Ascending aorta (tissue), 2 donors: Measurements from ENCODE around the gene KRABD2.
"Not testable (repeated sequence)": the region's sequence is repeated elsewhere in the genome, so short reads cannot be mapped to it uniquely, and the experiment has no call there.

Experiments
- DNase-seq, 2 donors: peaks; one replicate each; pipeline ENCODE4 v3.0.0-alpha.2; 2019; ENCODE audit warnings: low spot score in 2 of 2
- H3K27ac ChIP-seq, 2 donors: fragments of 200-600 bp; sonication (generic); one replicate each; pipeline ENCODE4 v1.5.1; 2016 to 2017; ENCODE audit warnings: mild to moderate bottlenecking in 1 of 2
- H3K27me3 ChIP-seq: fragments of 200-600 bp; sonication (generic); one replicate; pipeline ENCODE4 v1.5.1; 2017
- H3K36me3 ChIP-seq, 2 donors: fragments of 200-600 bp; sonication (generic); one replicate each; pipeline ENCODE4 v1.5.1; 2016
- H3K4me1 ChIP-seq, 2 donors: fragments of 200-600 bp; sonication (generic); one replicate each; pipeline ENCODE4 v1.5.1; 2016 to 2017; ENCODE audit warnings: mild to moderate bottlenecking in 1 of 2
- H3K4me3 ChIP-seq, 2 donors: fragments of 200-600 bp; sonication (generic); one replicate each; pipeline ENCODE4 v1.5.1; 2016 to 2017; ENCODE audit warnings: mild to moderate bottlenecking in 1 of 2
- H3K9me3 ChIP-seq, 2 donors: fragments of 200-600 bp; sonication (generic); one replicate each; pipeline ENCODE4 v1.5.1; 2016
- CTCF ChIP-seq, 3 experiments: fragments of 200-600 bp in 2 of 3; fragments of 450-650 bp in 1 of 3; sonication (generic) in 2 of 3; IDR thresholded peaks; one replicate each; pipeline ENCODE4 v1.5.1; 2016 to 2019; ENCODE audit warnings: antibody characterized with exemption in 3 of 3, mild to moderate bottlenecking in 1 of 3, moderate library complexity in 1 of 3
- intact Hi-C: fragments of 100-400 bp; cut with DNase I; formaldehyde crosslinking; loops from one replicate; pipeline ENCODE4 v1.15.1; 2023

The KRABD2 gene

GRCh38 chr17:8401107-8401506 is 24.6 kb upstream of the KRABD2 start:
- no peak overlapping the region for H3K4me3 ChIP-seq
- no peaks in the 10 kb centered on the region for H3K36me3 ChIP-seq
- no peaks in the 10 kb centered on the region for H3K9me3 ChIP-seq
- intact Hi-C loops, result no loop called here
- H3K27ac ChIP-seq, result no peak overlapping the region
- no peak for TF ChIP-seq CTCF (IDR thresholded peaks at IDR 0.05)
- no peaks in the 10 kb centered on the region for H3K4me1 ChIP-seq
- no peaks in the 10 kb centered on the region for H3K27me3 ChIP-seq
- no peak for DNase-seq

GRCh38 chr17:8398980-8399379 is 22.5 kb upstream of the KRABD2 start:
- no peak for TF ChIP-seq CTCF (IDR thresholded peaks at IDR 0.05)
- Histone ChIP-seq H3K36me3 (no peaks in the 10 kb centered on the region), H3K27ac (no peak overlapping the region), H3K9me3 (no peaks in the 10 kb centered on the region), H3K4me1 (no peaks in the 10 kb centered on the region), H3K4me3 (no peak overlapping the region), H3K27me3 (no peaks in the 10 kb centered on the region)
- no peak for DNase-seq
- intact Hi-C loops, result no loop called here

GRCh38 chr17:8397636-8398035 is 21.1 kb upstream of the KRABD2 start, which contains the start of gene RNF222:
Gene RNF222, minus strand, starts transcription at chr17:8397827. Its CDS starts 4,366 bp downstream, at chr17:8393461.
- no peaks in the 10 kb centered on the region for H3K27me3 ChIP-seq
- DNase-seq, result no peak
- intact Hi-C loops, result no loop called here
- H3K9me3 ChIP-seq, result no peaks in the 10 kb centered on the region
- H3K36me3 ChIP-seq, result no peaks in the 10 kb centered on the region
- no peak for TF ChIP-seq CTCF (IDR thresholded peaks at IDR 0.05)
- H3K27ac ChIP-seq, result no peak within 1 kb of the TSS
- H3K4me1 ChIP-seq, result no peaks in the 10 kb centered on the region
- H3K4me3 ChIP-seq, result no peak within 1 kb of the TSS

- H3K27ac ChIP-seq, H3K9me3 ChIP-seq, H3K4me3 ChIP-seq, H3K4me1 ChIP-seq, H3K27me3 ChIP-seq, intact Hi-C loops, H3K36me3 ChIP-seq, DNase-seq: not testable (repeated sequence)
Measured at GRCh38 chr17:8394497-8394896, 18.0 kb upstream of the KRABD2 start.

GRCh38 chr17:8393470-8394231 is 17.1 kb upstream of the KRABD2 start:
- Histone ChIP-seq H3K27me3 (no peaks in the 10 kb centered on the region), H3K4me1 (no peaks in the 10 kb centered on the region), H3K4me3 (no peak overlapping the region), H3K9me3 (no peaks in the 10 kb centered on the region), H3K27ac (no peak overlapping the region), H3K36me3 (no peaks in the 10 kb centered on the region)
- intact Hi-C loops, result no loop called here
- no peak for TF ChIP-seq CTCF (IDR thresholded peaks at IDR 0.05)
- DNase-seq, result no peak

GRCh38 chr17:8392674-8393469 is 16.4 kb upstream of the KRABD2 start:
- Histone ChIP-seq H3K4me3 (no peak overlapping the region), H3K4me1 (no peaks in the 10 kb centered on the region), H3K27me3 (no peaks in the 10 kb centered on the region), H3K9me3 (no peaks in the 10 kb centered on the region), H3K36me3 (no peaks in the 10 kb centered on the region), H3K27ac (no peak overlapping the region)
- intact Hi-C loops, result no loop called here
- no peak for TF ChIP-seq CTCF (IDR thresholded peaks at IDR 0.05)
- DNase-seq, result no peak
